AG09319 (cell line): Measurements from ENCODE around the gene CCN5.

Source experiments
- DNase-seq: peaks from one replicate; pipeline ENCODE4 v3.0.0-alpha.2; 2010; ENCODE audit warnings: low read depth; ENCODE audit errors: extremely low read depth
- TF ChIP-seq, protein P1 (sequence below): IDR thresholded peaks from 2 replicates; pipeline ENCODE4 v1.5.1; 2011; ENCODE audit warnings: low read depth, mild to moderate bottlenecking, inconsistent platforms, low read length, moderate library complexity

CCN5 gene

GRCh38 chr20:44773070-44773829 is 58.1 kb downstream of the CCN5 start:
- TF ChIP-seq, protein P1, sequence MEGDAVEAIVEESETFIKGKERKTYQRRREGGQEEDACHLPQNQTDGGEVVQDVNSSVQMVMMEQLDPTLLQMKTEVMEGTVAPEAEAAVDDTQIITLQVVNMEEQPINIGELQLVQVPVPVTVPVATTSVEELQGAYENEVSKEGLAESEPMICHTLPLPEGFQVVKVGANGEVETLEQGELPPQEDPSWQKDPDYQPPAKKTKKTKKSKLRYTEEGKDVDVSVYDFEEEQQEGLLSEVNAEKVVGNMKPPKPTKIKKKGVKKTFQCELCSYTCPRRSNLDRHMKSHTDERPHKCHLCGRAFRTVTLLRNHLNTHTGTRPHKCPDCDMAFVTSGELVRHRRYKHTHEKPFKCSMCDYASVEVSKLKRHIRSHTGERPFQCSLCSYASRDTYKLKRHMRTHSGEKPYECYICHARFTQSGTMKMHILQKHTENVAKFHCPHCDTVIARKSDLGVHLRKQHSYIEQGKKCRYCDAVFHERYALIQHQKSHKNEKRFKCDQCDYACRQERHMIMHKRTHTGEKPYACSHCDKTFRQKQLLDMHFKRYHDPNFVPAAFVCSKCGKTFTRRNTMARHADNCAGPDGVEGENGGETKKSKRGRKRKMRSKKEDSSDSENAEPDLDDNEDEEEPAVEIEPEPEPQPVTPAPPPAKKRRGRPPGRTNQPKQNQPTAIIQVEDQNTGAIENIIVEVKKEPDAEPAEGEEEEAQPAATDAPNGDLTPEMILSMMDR = no peak
- no peak for DNase-seq

DNA sequence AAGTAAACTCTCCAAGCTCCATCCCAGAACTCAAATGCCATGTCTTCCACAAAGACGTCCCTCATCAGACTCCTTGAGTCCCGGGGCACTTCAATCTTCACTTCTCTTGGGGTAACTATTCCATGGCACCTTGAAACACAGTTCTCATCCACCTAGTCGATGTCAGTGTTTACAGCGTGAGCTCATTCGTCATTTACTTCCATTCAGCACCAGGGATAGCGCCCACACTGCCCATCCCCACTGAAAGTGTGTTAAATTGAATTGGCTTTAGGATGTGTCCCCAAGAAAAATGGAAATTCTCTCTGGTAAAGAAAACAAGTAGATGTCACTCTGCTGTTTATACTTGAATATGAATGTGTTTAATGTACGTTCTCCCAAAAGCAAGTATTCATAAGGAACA is 61.8 kb downstream of the CCN5 start:
- TF ChIP-seq, protein P1 = no peak
- no peak for DNase-seq
